ENCODE data around the gene TMEM175. TPM values are rescaled to one million over a fixed set of nuclear protein-coding genes. Genes with fewer than 3 reads are reported as not detected.

The TMEM175 gene
- total RNA-seq, 2 experiments from 2014 or later: 13.8 to 15.8 TPM

DNA sequence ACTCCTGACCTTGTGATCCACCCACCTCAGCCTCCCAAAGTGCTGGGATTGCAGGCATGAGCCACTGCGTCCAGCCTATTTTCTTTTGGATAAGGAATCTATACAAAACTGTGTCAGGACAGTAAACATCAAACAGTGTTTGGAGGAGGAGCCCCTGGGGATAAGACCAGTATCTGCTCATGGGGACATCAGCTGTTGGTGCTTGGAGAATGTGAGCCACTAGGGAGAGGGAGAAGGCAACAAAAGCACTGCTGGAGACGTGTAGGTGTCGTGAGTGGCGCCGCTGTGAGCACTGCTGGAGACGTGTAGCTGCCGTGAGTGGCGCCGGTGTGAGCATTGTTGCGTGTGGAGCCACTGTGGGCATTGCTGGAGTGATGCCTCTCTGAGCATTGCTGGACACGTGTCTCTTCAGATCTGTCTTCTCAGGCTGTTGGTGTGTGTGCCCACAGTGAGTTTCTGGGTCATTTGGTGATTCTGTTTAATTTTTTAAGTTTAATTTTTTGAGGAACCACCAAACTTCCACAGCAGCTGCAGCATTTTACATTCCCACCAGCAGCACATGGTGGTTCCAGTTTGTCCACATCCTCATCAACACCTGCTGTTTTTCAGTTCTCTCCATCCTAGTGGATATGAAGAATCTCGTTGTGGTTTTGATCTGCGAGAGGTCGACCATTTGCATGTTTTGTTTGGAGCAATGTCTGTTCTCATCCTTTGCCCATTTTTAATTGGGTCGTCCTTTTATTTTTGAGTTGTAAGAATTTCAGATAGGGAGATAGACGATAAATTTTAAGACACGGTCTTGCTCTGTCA lies 22.2 kb downstream of the TMEM175 start:
- intact Hi-C loops (cut with micrococcal nuclease): no loop called here
- POLR2A ChIA-PET: no interaction called here
- no peak overlapping the region for H3K4me3 Mint-ChIP-seq
- peaks cover 11% of the 10 kb centered on the region for H3K36me3 Mint-ChIP-seq
- H3K9me3 Mint-ChIP-seq: no peaks in the 10 kb centered on the region
- no peak overlapping the region for H3K27ac Mint-ChIP-seq
- no peaks in the 10 kb centered on the region for H3K4me1 Mint-ChIP-seq (ENCODE audit: low read depth)
- DNase-seq: peak; percentile 6
- CTCF ChIA-PET: no interaction called here
- no peaks in the 10 kb centered on the region for H3K27me3 Mint-ChIP-seq

DNA sequence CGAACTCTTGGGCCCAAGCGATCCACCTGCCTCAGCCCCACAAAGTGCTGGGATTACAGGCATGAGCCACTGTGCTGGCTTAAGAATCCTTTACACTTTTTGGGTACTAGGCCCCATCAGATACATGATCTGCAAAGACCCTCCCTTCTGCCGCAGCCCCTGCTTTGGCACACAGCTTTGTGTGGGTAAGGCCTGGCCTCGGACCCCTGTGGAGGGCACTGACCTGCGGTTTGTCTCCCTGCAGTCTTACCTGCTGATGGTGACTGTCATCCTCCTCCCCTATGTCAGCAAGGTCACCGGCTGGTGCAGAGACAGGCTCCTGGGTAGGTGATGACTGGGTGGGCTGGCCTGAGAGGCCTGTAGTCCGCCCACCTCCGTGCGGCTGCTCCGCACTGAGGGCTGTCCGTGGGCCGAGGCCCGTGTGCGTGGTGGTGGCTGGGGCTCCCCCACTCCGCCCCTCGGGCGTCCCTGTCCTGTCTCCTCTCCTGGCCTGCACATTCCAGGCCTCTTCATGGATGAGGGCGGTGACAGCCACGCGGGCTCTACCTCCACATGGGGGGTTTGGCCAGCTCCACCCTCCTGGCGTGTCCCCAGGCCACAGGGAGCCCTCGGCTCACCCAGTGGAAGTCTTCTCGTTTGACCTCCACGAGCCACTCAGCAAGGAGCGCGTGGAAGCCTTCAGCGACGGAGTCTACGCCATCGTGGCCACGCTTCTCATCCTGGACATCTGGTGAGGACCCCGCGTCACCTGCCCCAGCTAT lies 23.1 kb downstream of the TMEM175 start:
- intact Hi-C loops (cut with micrococcal nuclease): no loop called here
- CTCF ChIA-PET: no interaction called here
- DNase-seq: no peak
- Mint-ChIP-seq H3K27me3 (no peaks in the 10 kb centered on the region), H3K4me1 (ENCODE audit: low read depth) (no peaks in the 10 kb centered on the region), H3K9me3 (no peaks in the 10 kb centered on the region), H3K36me3 (peaks cover 11% of the 10 kb centered on the region), H3K27ac (no peak overlapping the region), H3K4me3 (no peak overlapping the region)
- POLR2A ChIA-PET: no interaction called here

DNA sequence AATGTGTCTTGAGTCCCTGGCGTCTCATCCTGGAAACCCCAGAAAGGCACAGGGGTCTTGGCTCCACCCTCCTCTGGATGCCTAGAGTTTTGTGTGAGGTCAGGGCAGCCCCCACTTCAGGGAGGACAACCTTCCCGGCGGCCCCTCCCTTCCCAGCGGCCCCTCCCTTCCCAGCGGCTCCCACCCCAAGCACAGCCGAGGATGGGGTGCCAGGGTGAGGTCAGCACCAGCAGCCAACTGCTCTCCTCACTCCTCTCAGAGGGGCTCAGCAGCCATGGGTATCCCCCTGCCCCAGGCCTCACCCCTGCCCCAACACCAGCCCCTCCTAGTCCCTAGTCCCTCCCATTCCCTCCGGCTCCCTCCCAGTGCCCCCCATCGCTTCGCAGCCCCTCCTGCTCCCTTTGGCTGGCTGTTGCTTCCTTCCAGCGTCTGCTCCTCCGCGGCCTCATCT lies 23.7 kb downstream of the TMEM175 start:
- intact Hi-C loops (cut with micrococcal nuclease): no loop called here
- Mint-ChIP-seq H3K4me3 (no peak overlapping the region), H3K9me3 (no peaks in the 10 kb centered on the region), H3K36me3 (peaks cover 11% of the 10 kb centered on the region), H3K27me3 (no peaks in the 10 kb centered on the region), H3K27ac (no peak overlapping the region), H3K4me1 (ENCODE audit: low read depth) (no peaks in the 10 kb centered on the region)
- CTCF ChIA-PET: no interaction called here
- DNase-seq: no peak
- POLR2A ChIA-PET: no interaction called here

DNA sequence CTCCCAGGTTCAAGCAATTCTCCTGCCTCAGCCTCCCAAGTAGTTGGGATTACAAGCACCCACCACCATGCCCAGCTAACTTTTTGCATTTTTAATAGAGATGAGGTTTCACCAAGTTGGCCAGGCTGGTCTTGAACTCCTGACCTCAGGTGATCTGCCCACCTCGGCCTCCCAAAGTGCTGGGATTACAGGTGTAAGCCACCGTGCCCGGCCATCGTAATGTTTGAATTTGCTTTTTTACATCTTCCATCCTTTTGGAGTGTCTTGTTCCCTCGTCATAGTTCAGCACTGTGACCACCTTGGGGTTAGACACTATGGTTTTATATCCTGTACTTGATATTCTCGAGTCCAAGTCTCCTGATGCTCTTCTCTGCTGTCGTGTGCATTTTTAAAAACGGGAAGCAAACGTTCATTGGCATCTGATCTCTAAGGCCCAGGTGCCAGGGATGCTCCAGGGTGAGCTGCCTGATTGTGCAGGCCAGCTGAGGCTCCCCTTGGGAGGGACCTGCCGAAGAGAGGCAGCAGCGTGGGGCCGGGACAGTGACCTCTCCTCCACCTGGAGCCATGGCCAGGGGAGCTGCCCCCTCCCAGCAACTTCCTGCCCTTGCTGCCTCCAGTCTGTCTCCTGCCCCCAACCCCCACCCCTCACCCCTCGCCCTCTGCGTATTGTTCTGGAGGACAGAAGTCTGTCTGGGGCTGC lies 24.4 kb downstream of the TMEM175 start:
- no peak overlapping the region for H3K4me3 Mint-ChIP-seq
- no peaks in the 10 kb centered on the region for H3K27me3 Mint-ChIP-seq
- H3K9me3 Mint-ChIP-seq: no peaks in the 10 kb centered on the region
- no peak overlapping the region for H3K27ac Mint-ChIP-seq
- H3K4me1 Mint-ChIP-seq (ENCODE audit: low read depth): no peaks in the 10 kb centered on the region
- peaks cover 11% of the 10 kb centered on the region for H3K36me3 Mint-ChIP-seq
- POLR2A ChIA-PET: no interaction called here
- CTCF ChIA-PET: no interaction called here
- intact Hi-C loops (cut with micrococcal nuclease): no loop called here
- DNase-seq: no peak

DNA sequence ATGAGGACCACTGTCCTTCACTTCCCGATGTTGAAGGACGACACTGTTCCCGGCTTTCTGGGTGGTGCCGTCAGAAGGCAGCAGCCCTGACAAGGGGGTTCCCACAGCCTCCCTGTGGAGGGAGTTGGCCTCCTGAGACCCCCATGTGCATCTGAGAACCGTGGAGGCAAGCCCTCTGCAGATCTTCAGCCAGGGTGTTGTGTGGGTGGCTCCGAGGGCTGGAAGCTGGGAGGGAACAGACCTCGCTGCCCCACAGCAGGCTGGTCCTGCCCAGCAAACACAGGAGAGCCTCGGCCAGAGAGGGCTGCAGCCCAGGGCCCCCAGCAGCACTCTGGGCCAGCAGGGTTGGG lies 24.9 kb downstream of the TMEM175 start:
- POLR2A ChIA-PET: no interaction called here
- Mint-ChIP-seq H3K9me3 (no peaks in the 10 kb centered on the region), H3K36me3 (peaks cover 11% of the 10 kb centered on the region), H3K4me3 (no peak overlapping the region), H3K4me1 (ENCODE audit: low read depth) (no peaks in the 10 kb centered on the region), H3K27ac (no peak overlapping the region), H3K27me3 (no peaks in the 10 kb centered on the region)
- DNase-seq: no peak
- intact Hi-C loops (cut with micrococcal nuclease): no loop called here
- CTCF ChIA-PET: no interaction called here

DNA sequence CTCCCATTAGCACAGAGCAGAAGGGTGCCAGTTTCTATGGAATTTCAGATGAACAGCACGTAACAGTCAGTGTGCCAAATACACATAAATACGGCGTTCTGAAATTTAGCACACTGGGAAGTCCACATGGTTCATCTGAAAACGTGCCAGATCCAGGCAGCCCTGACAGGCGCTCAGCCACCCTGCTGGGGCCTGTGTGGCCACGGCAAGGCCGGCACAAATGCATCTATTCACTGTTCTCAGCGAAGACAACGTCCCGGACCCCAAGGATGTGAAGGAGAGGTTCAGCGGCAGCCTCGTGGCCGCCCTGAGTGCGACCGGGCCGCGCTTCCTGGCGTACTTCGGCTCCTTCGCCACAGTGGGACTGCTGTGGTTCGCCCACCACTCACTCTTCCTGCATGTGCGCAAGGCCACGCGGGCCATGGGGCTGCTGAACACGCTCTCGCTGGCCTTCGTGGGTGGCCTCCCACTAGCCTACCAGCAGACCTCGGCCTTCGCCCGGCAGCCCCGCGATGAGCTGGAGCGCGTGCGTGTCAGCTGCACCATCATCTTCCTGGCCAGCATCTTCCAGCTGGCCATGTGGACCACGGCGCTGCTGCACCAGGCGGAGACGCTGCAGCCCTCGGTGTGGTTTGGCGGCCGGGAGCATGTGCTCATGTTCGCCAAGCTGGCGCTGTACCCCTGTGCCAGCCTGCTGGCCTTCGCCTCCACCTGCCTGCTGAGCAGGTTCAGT lies 25.5 kb downstream of the TMEM175 start:
- H3K27ac Mint-ChIP-seq: no peak overlapping the region
- DNase-seq: no peak
- no peaks in the 10 kb centered on the region for H3K9me3 Mint-ChIP-seq
- ChIA-PET POLR2A (no interaction called here), CTCF (no interaction called here)
- H3K36me3 Mint-ChIP-seq: peaks cover 11% of the 10 kb centered on the region
- intact Hi-C loops (cut with micrococcal nuclease): no loop called here
- no peaks in the 10 kb centered on the region for H3K4me1 Mint-ChIP-seq (ENCODE audit: low read depth)
- no peak overlapping the region for H3K4me3 Mint-ChIP-seq
- H3K27me3 Mint-ChIP-seq: no peaks in the 10 kb centered on the region

DNA sequence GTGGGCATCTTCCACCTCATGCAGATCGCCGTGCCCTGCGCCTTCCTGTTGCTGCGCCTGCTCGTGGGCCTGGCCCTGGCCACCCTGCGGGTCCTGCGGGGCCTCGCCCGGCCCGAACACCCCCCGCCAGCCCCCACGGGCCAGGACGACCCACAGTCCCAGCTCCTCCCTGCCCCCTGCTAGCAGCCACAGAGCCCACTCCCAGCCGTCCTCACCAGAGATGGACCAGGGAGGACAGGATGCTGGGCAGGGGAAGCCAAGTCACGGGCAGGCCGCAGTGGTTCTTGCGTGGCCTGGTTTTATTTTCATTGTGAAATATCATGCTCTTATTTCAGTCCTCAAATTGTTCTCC lies 26.0 kb downstream of the TMEM175 start:
- POLR2A ChIA-PET: no interaction called here
- Mint-ChIP-seq H3K36me3 (peaks cover 10% of the 10 kb centered on the region), H3K4me3 (no peak overlapping the region), H3K4me1 (ENCODE audit: low read depth) (no peaks in the 10 kb centered on the region), H3K9me3 (no peaks in the 10 kb centered on the region), H3K27me3 (no peaks in the 10 kb centered on the region), H3K27ac (no peak overlapping the region)
- CTCF ChIA-PET: no interaction called here
- intact Hi-C loops (cut with micrococcal nuclease): no loop called here
- DNase-seq: no peak

DNA sequence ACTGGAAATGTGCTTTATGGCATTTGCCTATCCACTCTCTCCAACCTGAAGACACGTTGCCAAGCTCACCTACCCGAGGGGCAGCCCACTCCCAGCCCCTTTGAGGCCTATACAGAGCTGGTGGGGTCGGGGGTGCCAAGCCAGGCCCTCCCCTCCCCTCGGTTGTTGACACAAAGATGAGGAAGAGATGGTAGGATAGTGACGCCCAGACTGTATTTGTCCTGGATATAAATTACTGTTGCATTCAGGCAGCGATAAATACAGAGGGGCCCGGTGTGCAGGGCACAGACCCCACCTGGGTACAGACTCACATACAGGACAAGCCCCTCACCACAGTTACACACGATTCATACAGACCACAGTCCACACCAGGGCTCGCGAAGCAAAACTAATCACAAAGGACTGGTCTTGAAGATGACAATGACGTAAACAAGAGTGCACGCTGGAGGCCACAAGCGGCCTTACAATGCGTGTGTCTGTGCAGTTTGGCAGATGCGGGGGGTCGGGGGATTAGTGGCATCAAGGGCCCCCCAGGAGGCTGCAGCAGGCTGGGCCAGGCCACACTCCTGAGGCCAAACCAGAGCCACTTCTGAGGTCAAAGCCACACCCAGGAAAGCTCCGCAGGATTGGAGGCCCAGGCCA lies 26.6 kb downstream of the TMEM175 start:
- Mint-ChIP-seq H3K4me1 (ENCODE audit: low read depth) (no peaks in the 10 kb centered on the region), H3K27ac (no peak overlapping the region), H3K4me3 (no peak overlapping the region), H3K36me3 (peaks cover 9% of the 10 kb centered on the region), H3K27me3 (no peaks in the 10 kb centered on the region), H3K9me3 (no peaks in the 10 kb centered on the region)
- ChIA-PET CTCF (no interaction called here), POLR2A (no interaction called here)
- intact Hi-C loops (cut with micrococcal nuclease): no loop called here
- DNase-seq: no peak

DNA sequence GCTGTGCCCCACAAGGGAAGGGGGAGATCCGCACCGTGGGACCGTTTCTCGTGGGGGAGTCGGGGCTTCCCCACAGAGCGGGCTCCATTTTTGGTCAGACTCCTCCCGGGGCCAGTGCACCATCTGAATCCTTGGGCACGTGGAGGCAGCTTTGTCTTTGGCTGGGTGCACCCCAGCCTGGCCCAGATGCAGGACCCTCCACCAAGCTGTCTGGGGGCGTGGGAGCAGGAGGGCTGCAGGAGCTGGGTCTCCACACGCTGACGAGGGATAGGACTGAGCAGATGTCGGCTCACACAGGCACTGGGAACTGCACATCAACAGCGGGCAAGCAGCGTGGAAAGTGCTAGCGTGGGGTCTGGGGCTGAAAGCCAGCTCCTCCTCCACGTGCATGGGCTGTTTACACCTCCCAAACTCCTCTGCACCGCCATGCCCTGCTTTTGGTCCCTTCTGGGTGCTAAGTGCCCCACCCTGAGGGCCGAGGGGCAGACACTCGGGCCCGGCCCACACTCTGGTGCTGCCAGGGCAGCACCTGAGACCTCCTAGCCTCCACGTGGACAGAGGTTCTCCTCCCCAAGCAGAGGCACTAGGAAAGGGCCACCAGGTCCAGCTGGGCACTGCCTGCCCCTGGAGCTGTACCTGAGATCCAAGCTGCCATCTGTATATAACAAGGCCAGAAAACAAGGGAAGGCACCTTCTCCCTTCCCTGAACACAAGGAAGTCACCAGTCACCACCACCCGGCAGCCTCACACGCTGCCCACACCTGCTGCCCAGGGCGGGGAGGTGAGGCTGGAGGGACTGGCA lies 27.3 kb downstream of the TMEM175 start:
- Mint-ChIP-seq H3K36me3 (peaks cover 8% of the 10 kb centered on the region), H3K4me3 (no peak overlapping the region), H3K27ac (no peak overlapping the region), H3K27me3 (no peaks in the 10 kb centered on the region), H3K9me3 (no peaks in the 10 kb centered on the region), H3K4me1 (ENCODE audit: low read depth) (no peaks in the 10 kb centered on the region)
- intact Hi-C loops (cut with micrococcal nuclease): no loop called here
- POLR2A ChIA-PET: no interaction called here
- CTCF ChIA-PET: no interaction called here
- DNase-seq: no peak

DNA sequence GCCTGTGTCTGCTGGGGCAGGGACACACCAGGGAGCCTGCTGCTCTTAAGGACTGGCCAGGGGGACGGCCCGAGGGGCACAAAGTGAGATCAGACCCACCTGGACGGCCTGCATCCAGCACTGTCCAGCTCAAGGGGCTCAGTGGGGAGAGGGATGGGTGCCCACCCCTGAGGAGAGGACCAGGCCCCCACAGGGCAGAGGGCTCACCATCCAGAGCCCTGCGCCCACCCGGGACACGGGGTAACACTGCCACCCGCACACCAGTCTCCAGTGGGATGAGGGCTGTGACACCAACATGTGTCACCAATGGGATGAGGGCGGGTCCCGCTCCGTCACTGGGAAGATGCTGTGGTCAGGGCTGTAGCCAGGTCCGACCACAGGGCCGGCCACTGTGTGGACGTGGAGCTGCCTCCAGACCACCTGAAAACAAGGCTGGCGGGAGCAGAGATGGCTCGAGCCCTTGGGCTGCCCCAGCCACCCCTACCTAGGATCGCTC lies 27.9 kb downstream of the TMEM175 start:
- ChIA-PET POLR2A (no interaction called here), CTCF (no interaction called here)
- intact Hi-C loops (cut with micrococcal nuclease): no loop called here
- Mint-ChIP-seq H3K27ac (no peak overlapping the region), H3K27me3 (no peaks in the 10 kb centered on the region), H3K36me3 (peaks cover 5% of the 10 kb centered on the region), H3K4me3 (no peak overlapping the region), H3K9me3 (no peaks in the 10 kb centered on the region), H3K4me1 (ENCODE audit: low read depth) (no peaks in the 10 kb centered on the region)
- no peak for DNase-seq

DNA sequence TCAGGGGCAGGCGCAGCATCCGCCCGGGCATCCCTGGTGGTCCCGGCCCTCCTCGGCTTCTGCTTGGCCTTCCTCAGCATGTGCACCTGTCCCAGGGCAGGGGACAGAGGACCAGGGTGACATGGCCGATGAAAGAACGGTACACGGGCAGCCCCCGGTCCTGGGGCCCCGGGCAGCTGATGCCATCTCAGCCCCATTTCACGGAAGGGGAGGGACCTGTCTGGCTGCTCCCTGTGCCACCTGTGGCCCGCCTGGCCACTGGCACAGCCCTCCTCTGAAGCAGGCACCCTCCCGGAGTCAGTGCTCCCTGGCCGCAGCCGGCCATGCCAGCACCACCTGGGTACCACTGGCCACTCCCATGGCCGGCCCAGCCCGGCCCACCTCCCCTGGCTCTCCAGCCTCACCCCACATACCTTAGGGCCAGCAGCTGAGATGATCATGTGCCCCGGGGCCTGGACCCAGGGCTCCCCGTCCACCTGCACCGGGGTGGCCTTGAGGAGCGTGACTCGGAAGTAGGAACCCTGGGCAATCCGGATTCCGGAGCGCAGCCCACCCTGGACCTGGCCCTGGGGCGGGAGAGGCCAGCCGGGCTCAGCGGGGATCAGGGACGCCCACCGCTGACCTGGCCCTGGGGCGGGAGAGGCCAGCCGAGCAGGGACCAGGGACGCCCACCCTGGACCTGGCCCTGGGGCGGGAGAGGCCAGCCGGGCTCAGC lies 28.5 kb downstream of the TMEM175 start:
- Mint-ChIP-seq H3K4me1 (ENCODE audit: low read depth) (no peaks in the 10 kb centered on the region), H3K4me3 (no peak overlapping the region), H3K9me3 (no peaks in the 10 kb centered on the region), H3K36me3 (peaks cover 5% of the 10 kb centered on the region), H3K27me3 (no peaks in the 10 kb centered on the region), H3K27ac (no peak overlapping the region)
- intact Hi-C loops (cut with micrococcal nuclease): no loop called here
- DNase-seq: no peak
- CTCF ChIA-PET: no interaction called here
- POLR2A ChIA-PET: interaction anchor here (1.0 kb wide), 1 partner anchor 9 kb away, joined by 3 read pairs; no protein-coding TSS in a partner anchor
